Progenitor cell of endocrine pancreas (in vitro differentiated cells): ENCODE measurements around the gene NTN1. TPM values are rescaled to one million over a fixed set of nuclear protein-coding genes. Genes with fewer than 3 reads are reported as not detected.

Source experiments
- DNase-seq: peaks from one replicate; pipeline ENCODE4 v3.0.0; 2021; ENCODE audit warnings: low spot score; ENCODE audit not compliant: unreplicated experiment
- H3K27ac Mint-ChIP-seq: 2 replicates; pipeline ENCODE4 v1.8.0; 2021; ENCODE audit warnings: mild to moderate bottlenecking, moderate library complexity, mixed read lengths
- H3K27me3 Mint-ChIP-seq: 2 replicates; pipeline ENCODE4 v1.8.0; 2021; ENCODE audit warnings: mixed read lengths
- H3K36me3 Mint-ChIP-seq: 2 replicates; pipeline ENCODE4 v1.8.0; 2022; ENCODE audit warnings: mixed read lengths; ENCODE audit not compliant: insufficient read depth
- H3K4me1 Mint-ChIP-seq: 2 replicates; pipeline ENCODE4 v1.8.0; 2021; ENCODE audit warnings: low read depth, mixed read lengths
- H3K4me3 Mint-ChIP-seq: 2 replicates; pipeline ENCODE4 v1.8.0; 2021; ENCODE audit warnings: low read depth, mild to moderate bottlenecking, moderate library complexity, mixed read lengths
- H3K9me3 Mint-ChIP-seq: 2 replicates; pipeline ENCODE4 v1.8.0; 2021; ENCODE audit warnings: low read depth, mixed read lengths
- total RNA-seq: library from RNA; stranded (reverse); gene quantifications from 2 replicates; pipeline ENCODE4 v1.2.1, GENCODE V29; 2021
- TF ChIP-seq, protein P1 (sequence below): fragments of 200-600 bp; sonication (generic); IDR thresholded peaks from one replicate; pipeline ENCODE4 v1.5.0; 2021; ENCODE audit warnings: antibody characterized with exemption, mild to moderate bottlenecking; ENCODE audit not compliant: unreplicated experiment

Gene NTN1
- total RNA-seq, 1 donor from 2014 or later = 4.4 TPM

DNA sequence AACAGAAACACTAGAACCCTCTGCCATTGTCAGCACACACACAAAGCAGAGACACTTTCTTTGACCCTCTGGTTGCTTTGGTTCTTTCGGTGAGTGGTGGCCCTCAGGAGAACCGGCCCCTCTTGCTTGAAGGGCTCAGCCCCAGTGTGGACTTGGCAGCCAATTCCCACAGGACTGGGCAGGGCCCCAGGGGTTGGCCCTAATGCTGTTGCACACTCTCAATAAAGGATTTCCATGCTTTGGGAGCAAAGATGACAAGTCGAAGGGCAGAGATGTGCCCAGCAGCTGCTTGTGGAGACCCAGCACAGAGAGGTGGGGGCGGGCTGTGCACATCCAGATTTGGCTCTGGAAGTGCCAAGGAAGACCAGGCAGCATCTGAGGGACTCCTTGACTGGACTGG lies 149.0 kb downstream of the NTN1 start:
- Mint-ChIP-seq H3K27me3 (peaks cover 72% of the 10 kb centered on the region), H3K9me3 (no peaks in the 10 kb centered on the region), H3K27ac (no peak overlapping the region), H3K4me1 (peaks cover 4% of the 10 kb centered on the region), H3K36me3 (no peaks in the 10 kb centered on the region), H3K4me3 (no peak overlapping the region)
- no peak for DNase-seq
- TF ChIP-seq, protein P1, sequence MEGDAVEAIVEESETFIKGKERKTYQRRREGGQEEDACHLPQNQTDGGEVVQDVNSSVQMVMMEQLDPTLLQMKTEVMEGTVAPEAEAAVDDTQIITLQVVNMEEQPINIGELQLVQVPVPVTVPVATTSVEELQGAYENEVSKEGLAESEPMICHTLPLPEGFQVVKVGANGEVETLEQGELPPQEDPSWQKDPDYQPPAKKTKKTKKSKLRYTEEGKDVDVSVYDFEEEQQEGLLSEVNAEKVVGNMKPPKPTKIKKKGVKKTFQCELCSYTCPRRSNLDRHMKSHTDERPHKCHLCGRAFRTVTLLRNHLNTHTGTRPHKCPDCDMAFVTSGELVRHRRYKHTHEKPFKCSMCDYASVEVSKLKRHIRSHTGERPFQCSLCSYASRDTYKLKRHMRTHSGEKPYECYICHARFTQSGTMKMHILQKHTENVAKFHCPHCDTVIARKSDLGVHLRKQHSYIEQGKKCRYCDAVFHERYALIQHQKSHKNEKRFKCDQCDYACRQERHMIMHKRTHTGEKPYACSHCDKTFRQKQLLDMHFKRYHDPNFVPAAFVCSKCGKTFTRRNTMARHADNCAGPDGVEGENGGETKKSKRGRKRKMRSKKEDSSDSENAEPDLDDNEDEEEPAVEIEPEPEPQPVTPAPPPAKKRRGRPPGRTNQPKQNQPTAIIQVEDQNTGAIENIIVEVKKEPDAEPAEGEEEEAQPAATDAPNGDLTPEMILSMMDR = no peak

DNA sequence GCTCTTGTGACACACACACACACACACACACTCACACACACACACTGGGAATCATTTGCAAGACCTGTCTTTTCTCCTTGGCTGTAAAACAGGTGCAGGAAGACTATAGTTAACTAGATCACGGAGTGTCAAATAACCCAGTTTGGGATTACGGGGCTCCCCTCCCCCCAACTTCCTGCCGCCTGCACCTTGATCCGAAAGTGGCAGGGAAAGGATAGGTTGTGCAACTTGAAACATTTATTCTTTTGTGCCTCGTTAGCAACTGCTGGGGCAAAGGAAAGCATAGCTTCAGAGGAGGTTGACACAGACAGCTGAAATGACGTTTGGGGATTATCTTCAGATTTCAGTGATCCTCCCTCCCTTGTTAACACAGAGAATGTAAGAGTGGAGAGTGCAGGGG lies 149.5 kb downstream of the NTN1 start:
- Mint-ChIP-seq H3K27me3 (peaks cover 70% of the 10 kb centered on the region), H3K4me1 (peaks cover 4% of the 10 kb centered on the region), H3K4me3 (no peak overlapping the region), H3K36me3 (no peaks in the 10 kb centered on the region), H3K27ac (no peak overlapping the region), H3K9me3 (no peaks in the 10 kb centered on the region)
- no peak for DNase-seq
- TF ChIP-seq, protein P1 = no peak

DNA sequence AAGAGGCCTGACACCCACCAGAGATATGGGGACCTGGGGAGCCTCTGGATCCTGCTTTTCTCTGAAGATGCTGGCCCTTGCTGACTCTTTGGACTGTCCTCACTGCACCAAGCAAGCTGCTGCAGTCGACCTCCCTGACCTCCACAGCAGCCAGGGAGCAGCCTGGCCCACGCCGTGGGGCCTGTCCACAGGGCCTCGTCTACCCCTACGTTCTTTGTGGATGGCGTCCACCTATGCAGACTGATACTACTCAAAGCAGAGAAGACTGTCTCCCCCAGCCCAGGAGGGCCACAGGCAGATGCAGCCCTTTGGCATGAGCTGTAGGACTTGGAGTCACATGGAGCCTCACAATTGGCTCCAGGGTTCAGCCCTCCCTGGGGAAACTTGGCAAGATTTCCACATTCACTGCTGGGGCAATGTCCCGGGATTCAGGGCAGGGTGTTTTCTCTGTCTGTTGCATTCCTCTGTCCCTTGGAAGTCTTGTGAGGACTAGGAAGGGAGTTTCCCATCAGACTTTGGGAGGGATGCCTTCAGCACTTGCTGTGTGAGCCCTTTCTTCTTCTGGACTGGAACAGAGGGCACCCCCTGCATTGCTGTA lies 152.2 kb downstream of the NTN1 start:
- Mint-ChIP-seq H3K36me3 (no peaks in the 10 kb centered on the region), H3K4me1 (peaks cover 7% of the 10 kb centered on the region), H3K27ac (no peak overlapping the region), H3K27me3 (peaks cover 79% of the 10 kb centered on the region), H3K9me3 (no peaks in the 10 kb centered on the region), H3K4me3 (no peak overlapping the region)
- TF ChIP-seq, protein P1 = no peak
- no peak for DNase-seq

DNA sequence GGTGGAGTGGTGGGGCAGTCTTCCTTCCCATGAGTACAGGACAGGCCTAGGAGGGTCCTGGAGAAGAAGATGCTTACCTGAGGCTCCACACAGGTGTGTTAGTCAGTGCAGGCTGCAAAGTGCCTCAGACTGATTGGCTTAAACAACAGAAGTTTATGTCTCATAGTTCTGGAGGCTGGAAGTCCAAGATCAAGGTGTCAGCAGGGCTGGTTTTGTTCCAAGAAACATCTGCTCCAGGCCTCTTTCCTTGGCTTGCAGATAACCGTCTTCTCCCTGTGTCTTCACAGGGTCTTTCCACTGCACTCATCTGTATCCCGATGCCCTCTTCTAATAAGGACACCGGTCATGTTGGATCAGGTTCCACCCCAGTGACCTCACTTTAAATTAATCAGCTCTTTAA lies 153.0 kb downstream of the NTN1 start:
- H3K4me3 Mint-ChIP-seq = no peak overlapping the region
- peaks cover 11% of the 10 kb centered on the region for H3K4me1 Mint-ChIP-seq
- DNase-seq = no peak
- H3K36me3 Mint-ChIP-seq = no peaks in the 10 kb centered on the region
- peaks cover 72% of the 10 kb centered on the region for H3K27me3 Mint-ChIP-seq
- TF ChIP-seq, protein P1 = no peak
- H3K9me3 Mint-ChIP-seq = no peaks in the 10 kb centered on the region
- no peak overlapping the region for H3K27ac Mint-ChIP-seq

DNA sequence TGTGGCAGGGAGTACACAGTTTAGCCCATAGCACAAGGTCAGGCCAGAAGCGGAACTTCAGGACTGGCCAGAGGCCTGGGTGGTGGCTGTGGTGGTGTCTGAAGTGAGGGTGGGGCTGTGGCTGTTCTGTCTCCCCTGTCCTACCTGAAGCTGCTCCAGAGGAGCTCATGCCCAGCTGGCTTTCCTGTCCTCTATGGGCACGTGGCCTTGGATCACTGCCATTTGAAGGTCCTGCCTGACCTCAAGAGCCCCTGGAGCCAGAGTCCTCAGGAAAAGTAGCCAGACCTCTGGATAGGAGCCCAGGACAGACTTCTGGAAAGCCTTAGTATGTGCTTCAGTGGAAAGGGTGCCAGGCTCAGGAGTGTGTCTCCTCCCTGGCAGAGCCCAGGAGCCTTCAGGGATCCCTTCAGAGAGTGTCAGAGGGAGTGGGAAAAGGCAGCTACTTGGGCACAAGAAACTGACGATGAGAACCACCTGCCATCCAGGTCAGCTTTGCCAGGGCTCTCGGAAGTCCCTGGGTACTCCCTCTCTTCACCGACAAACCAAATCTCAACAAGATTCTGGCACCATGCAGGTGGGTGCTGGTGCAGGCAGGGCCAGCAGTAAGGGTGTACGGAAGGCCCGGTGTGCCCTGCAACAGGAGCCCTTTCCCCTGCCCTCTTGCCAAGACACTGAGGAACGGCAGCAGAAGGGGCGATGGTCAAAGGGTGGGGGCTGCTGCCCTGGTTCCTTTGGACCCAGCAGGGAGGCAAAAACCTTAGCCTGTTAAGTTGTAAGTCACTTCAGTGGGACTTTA lies 153.7 kb downstream of the NTN1 start:
- H3K4me1 Mint-ChIP-seq = peaks cover 11% of the 10 kb centered on the region
- H3K27me3 Mint-ChIP-seq = peaks cover 66% of the 10 kb centered on the region
- no peaks in the 10 kb centered on the region for H3K9me3 Mint-ChIP-seq
- TF ChIP-seq, protein P1 = no peak
- H3K4me3 Mint-ChIP-seq = no peak overlapping the region
- no peaks in the 10 kb centered on the region for H3K36me3 Mint-ChIP-seq
- no peak for DNase-seq
- no peak overlapping the region for H3K27ac Mint-ChIP-seq
